ENCODE results near the gene FBXW11. TPM values are rescaled to one million over a fixed set of nuclear protein-coding genes. Genes with fewer than 3 reads are reported as not detected.

The FBXW11 gene
- total and polyA plus RNA-seq, 2 donors from 2014 or later, result 16.0 to 44.4 TPM

DNA sequence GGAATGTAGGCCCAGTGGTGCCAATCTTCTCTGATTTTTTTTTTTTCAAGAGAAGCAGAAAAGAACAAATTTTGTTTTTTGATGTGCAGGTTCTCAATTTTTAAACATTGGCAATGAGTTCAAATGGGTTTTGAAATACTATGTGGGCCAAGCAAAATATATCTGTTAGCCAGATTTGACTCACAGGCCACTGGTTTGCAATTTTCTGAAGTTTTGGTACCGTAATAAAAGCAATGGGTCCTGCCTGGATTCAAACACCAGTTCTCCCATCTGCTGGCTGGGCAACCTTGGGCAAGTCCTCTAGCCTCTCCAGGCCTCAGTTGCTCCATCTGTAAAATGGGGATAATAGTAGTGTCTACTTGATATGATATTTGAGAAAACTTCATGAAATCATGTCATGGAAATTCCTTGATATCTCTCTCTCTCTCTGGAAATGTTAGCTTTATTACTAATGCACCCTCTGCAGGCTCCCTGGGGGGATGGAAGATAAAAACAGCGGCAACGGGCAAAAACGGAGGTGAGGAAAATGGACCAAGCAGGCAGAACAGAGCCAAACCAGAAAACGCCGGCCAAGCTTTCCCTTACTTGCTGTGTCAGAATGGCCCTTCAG, 157.4 kb downstream of the FBXW11 start:
- Histone ChIP-seq H3K4me1 (ENCODE audit: control insufficient read depth in 2 of 3, insufficient read depth in 2 of 3, low read depth in 1 of 3, low read length in 3 of 3) (no peaks in the 10 kb centered on the region), H3K27me3 (ENCODE audit: control insufficient read depth, insufficient read depth, low read length) (no peaks in the 10 kb centered on the region), H3K36me3 (ENCODE audit: control insufficient read depth in 2 of 3, insufficient read depth in 3 of 3, low read length in 3 of 3) (no peaks in the 10 kb centered on the region), H3K4me3 (ENCODE audit: low read length in 3 of 3) (no peak overlapping the region), H3K9ac (ENCODE audit: low read length in 3 of 3) (no peak overlapping the region), H3K9me3 (ENCODE audit: control insufficient read depth in 2 of 3, insufficient read depth in 1 of 3, low read length in 3 of 3) (no peaks in the 10 kb centered on the region), H3K27ac (ENCODE audit: low read depth in 2 of 2, low read length in 2 of 2) (no peak overlapping the region)
- intact Hi-C loops (cut with DNase I), result no loop called here
- TF ChIP-seq, protein P1, sequence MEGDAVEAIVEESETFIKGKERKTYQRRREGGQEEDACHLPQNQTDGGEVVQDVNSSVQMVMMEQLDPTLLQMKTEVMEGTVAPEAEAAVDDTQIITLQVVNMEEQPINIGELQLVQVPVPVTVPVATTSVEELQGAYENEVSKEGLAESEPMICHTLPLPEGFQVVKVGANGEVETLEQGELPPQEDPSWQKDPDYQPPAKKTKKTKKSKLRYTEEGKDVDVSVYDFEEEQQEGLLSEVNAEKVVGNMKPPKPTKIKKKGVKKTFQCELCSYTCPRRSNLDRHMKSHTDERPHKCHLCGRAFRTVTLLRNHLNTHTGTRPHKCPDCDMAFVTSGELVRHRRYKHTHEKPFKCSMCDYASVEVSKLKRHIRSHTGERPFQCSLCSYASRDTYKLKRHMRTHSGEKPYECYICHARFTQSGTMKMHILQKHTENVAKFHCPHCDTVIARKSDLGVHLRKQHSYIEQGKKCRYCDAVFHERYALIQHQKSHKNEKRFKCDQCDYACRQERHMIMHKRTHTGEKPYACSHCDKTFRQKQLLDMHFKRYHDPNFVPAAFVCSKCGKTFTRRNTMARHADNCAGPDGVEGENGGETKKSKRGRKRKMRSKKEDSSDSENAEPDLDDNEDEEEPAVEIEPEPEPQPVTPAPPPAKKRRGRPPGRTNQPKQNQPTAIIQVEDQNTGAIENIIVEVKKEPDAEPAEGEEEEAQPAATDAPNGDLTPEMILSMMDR (IDR thresholded peaks at IDR 0.05; ENCODE audit: borderline replicate concordance, extremely low read depth, insufficient read depth), result no peak
- FAIRE-seq, result no peak
- no peak for DNase-seq

DNA sequence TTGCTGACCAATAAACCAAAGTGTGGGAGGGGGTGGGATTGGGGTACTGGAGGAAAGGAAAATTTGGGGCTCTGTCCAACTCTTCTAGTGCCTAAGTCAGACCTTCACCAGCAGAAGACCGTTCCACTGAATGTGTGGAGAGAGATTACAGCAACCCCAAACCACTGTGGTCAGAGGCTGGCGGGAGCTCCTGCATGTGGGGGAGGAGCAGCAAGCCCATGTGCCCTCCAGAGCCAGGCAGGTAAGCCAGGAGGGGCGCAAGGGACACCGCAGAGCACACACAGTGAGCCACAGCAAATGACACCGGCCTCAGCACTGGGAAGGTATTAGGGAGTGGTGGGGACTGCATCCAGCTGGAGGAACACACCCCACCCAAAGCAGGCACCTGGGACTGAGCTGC, 158.0 kb downstream of the FBXW11 start:
- Histone ChIP-seq H3K4me1 (ENCODE audit: control insufficient read depth in 2 of 3, insufficient read depth in 2 of 3, low read depth in 1 of 3, low read length in 3 of 3) (no peaks in the 10 kb centered on the region), H3K36me3 (ENCODE audit: control insufficient read depth in 2 of 3, insufficient read depth in 3 of 3, low read length in 3 of 3) (no peaks in the 10 kb centered on the region), H3K27me3 (ENCODE audit: control insufficient read depth, insufficient read depth, low read length) (no peaks in the 10 kb centered on the region), H3K9me3 (ENCODE audit: control insufficient read depth in 2 of 3, insufficient read depth in 1 of 3, low read length in 3 of 3) (no peaks in the 10 kb centered on the region), H3K27ac (ENCODE audit: low read depth in 2 of 2, low read length in 2 of 2) (no peak overlapping the region), H3K4me3 (ENCODE audit: low read length in 3 of 3) (no peak overlapping the region), H3K9ac (ENCODE audit: low read length in 3 of 3) (no peak overlapping the region)
- TF ChIP-seq, protein P1 (IDR thresholded peaks at IDR 0.05; ENCODE audit: borderline replicate concordance, extremely low read depth, insufficient read depth), result no peak
- intact Hi-C loops (cut with DNase I), result no loop called here
- DNase-seq, result no peak
- no peak for FAIRE-seq

DNA sequence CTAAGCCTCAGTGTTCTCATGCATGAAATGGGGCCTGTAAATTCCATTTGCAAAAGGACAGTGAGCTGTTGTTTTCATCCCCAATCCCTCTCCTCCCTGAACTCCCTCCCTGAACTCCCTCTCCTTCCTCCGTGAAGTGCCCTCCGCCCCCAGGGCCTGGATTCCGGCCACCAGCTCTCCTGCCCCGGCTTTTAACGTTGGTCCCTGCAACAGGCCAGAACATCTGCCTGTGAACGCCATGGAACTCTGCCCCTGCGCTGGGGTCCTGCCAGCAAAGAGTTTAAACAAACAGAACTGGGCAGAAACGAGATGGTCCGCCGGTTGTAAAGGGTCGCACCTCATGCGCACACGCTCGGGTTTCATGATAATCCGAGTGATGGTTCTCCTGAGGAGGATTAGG, 158.4 kb downstream of the FBXW11 start:
- no peaks in the 10 kb centered on the region for H3K9me3 ChIP-seq (ENCODE audit: control insufficient read depth in 2 of 3, insufficient read depth in 1 of 3, low read length in 3 of 3)
- DNase-seq, result no peak
- H3K27me3 ChIP-seq (ENCODE audit: control insufficient read depth, insufficient read depth, low read length), result no peaks in the 10 kb centered on the region
- H3K9ac ChIP-seq (ENCODE audit: low read length in 3 of 3), result no peak overlapping the region
- H3K4me3 ChIP-seq (ENCODE audit: low read length in 3 of 3), result no peak overlapping the region
- no peaks in the 10 kb centered on the region for H3K4me1 ChIP-seq (ENCODE audit: control insufficient read depth in 2 of 3, insufficient read depth in 2 of 3, low read depth in 1 of 3, low read length in 3 of 3)
- H3K27ac ChIP-seq (ENCODE audit: low read depth in 2 of 2, low read length in 2 of 2), result no peak overlapping the region
- H3K36me3 ChIP-seq (ENCODE audit: control insufficient read depth in 2 of 3, insufficient read depth in 3 of 3, low read length in 3 of 3), result no peaks in the 10 kb centered on the region
- intact Hi-C loops (cut with DNase I), result no loop called here
- TF ChIP-seq, protein P1 (IDR thresholded peaks at IDR 0.05; ENCODE audit: borderline replicate concordance, extremely low read depth, insufficient read depth), result no peak
- no peak for FAIRE-seq

DNA sequence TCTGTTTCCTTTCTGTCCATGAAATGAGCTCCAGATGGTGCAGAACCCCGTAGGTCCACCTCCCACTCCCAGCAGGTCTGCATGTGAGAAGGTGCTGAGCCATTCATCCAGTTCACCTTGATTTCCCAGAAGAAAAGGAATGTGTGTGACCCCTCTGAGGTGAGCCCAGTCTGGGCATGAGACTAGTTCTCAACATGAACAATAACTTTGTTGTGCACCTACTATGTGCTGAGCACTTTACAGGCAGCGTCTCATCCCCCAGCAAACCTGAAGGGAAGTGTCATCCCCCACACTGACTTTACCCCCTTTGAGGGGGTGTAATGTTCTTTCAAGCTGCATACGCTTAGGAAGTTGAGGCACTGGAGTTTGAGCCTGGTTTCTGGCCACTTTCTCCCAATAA, 159.4 kb downstream of the FBXW11 start:
- TF ChIP-seq, protein P1 (IDR thresholded peaks at IDR 0.05; ENCODE audit: borderline replicate concordance, extremely low read depth, insufficient read depth), result no peak
- no peak for DNase-seq
- FAIRE-seq, result no peak
- Histone ChIP-seq H3K27me3 (ENCODE audit: control insufficient read depth, insufficient read depth, low read length) (no peaks in the 10 kb centered on the region), H3K9me3 (ENCODE audit: control insufficient read depth in 2 of 3, insufficient read depth in 1 of 3, low read length in 3 of 3) (no peaks in the 10 kb centered on the region), H3K4me1 (ENCODE audit: control insufficient read depth in 2 of 3, insufficient read depth in 2 of 3, low read depth in 1 of 3, low read length in 3 of 3) (no peaks in the 10 kb centered on the region), H3K9ac (ENCODE audit: low read length in 3 of 3) (no peak overlapping the region), H3K27ac (ENCODE audit: low read depth in 2 of 2, low read length in 2 of 2) (no peak overlapping the region), H3K36me3 (ENCODE audit: control insufficient read depth in 2 of 3, insufficient read depth in 3 of 3, low read length in 3 of 3) (no peaks in the 10 kb centered on the region), H3K4me3 (ENCODE audit: low read length in 3 of 3) (no peak overlapping the region)
- intact Hi-C loops (cut with DNase I), result no loop called here
